Fibroblast of skin of abdomen (primary cell): ENCODE data around the gene MAP1B.
"Not testable (repeated sequence)": the region's sequence is repeated elsewhere in the genome, so short reads cannot be mapped to it uniquely, and the experiment has no call there.

Experiments used
- DNase-seq: peaks from one replicate; pipeline ENCODE4 v3.0.0-alpha.2; 2013

MAP1B gene

DNA sequence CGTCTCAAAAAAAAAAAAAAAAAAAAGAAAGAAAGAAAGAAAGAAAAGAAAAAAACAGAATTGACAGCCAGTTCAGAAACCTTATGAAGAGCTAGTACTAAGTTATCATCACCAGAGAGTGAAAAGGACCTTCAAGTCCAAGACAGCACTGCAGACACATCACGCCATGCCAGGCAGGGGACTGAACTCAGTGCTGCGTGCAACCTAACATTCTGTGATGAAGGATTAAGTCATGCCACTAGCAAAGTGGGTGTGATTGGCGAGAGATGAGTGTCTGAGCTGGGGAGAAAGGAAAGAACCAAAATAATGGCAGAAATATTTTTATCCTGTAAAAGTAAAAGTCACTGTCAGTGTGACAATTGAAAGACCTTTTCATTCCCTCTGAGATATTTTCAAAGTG lies 54.7 kb downstream of the MAP1B start:
- DNase-seq = no peak

GRCh38 chr5:72163349-72163983 lies 56.2 kb downstream of the MAP1B start:
- no peak for DNase-seq

DNA sequence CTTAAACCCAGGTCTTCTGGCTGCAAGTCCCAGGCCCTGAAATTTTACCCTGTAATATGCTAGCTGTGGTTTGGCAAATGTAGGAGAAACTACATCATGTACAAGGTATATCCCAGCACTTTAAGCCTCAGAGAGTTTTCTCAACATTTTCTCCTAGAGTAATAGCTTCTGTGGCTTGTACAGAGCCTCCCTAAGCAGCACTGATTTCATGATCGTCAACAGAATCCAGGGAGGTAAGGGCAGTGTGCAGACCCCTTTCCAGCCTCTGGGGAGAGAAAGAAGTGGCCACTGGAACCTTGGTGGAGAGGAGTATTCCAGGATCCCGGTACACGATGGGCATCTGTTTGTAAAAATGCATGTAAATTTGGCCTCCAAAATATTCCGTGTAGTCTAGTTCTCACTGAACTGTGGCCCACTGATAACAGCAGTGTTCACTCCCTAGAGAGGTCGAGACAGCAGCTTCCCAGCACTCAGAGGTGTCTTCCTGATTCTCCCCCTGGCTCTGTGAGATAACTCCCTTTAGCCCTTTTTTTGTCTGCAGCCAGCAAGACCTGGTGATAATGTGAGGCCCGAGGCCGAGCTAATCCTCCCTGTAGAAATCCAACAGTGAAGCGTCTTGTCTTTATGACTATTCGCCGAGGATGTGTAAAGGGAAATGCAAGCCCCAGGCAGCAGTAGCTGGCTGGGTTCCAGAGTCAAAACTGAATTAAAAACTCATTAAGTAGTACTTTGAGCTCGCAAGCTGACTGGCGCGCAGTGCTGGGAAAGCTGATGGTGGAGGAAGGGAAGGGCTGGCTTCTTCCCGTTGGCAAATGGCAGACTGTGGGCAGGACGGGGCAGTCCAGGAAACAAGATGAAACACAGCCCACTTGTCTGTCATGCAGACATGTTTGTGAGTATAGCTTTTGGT lies 59.0 kb downstream of the MAP1B start:
- peak; percentile 86 for DNase-seq

DNA sequence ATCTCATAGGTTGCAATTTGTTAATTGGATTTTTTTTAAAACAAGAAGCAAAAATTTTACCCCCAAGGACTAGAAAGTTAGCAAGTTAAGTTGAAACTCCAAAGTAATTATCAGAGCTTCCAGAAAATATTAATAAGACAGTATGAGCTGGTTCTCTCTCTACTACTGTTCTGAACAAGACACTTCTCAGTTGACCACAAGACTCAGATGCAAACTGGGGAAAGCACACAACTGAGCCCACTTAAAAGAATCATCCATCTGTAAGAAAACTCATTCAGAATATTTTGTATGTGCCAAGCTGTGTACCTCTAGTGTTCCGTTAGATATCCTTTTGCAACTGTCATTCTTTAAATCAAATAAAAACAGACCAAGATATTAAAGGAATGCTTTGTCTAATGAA lies 60.0 kb downstream of the MAP1B start:
- DNase-seq = no peak

DNA sequence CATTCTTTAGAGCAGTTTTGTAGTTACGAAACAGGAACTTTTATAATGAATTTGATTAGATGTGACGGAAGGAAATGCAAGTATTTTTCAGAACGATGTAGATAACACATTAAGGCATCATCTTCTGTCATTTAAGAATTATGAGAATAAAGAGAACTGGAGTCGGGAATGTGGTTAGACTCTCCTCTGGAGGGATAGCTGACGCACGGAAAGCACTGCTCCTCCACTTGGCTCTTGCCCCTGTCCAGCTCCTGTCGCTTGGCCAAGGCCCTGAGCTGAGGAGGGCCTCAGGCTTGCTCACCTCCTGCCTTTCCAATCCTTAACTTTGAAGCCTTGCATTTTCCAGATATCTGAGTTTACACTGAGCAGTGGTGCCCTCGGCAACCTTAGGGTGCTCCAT lies 60.5 kb downstream of the MAP1B start:
- DNase-seq = peak; percentile 62

DNA sequence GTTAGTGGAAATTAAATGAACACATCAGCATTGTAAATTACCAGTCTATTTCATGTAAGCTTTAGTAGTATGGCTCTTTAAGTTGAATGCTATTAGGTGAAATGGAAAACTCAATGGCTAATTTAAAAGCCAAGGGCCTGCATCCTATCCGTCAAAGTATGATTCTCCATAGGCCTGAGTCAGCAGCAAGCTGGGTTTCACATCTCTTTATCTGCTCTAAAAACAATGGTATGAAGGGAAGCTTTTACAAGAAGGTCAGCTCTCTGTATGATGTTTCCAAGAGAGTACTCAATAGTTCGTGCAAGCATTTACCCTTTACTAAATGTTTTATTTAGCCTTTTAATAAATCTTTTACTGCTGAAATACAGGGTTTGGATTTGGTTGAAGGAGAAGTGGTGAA lies 62.8 kb downstream of the MAP1B start:
- DNase-seq = no peak

DNA sequence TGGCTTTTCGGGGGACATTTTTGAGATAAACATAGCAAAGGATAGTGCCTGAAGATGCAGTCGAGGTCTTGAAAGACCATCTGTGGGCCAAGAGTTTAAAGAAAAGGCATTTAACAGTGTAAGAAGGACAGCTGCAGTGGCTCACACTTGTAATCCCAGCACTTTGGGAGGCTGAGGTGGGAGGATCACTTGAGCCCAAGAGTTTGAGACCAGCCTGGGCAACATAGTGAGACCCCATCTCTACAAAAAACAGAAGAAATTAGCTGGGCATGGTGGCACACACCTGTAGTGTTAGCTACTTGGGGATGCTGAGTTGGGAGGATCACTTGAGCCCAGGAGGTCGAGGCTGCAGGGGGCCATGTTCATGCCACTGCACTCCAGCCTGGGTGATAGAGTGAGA lies 63.9 kb downstream of the MAP1B start:
- not testable (repeated sequence) for DNase-seq

GRCh38 chr5:72171667-72172066 lies 64.4 kb downstream of the MAP1B start:
- no peak for DNase-seq

DNA sequence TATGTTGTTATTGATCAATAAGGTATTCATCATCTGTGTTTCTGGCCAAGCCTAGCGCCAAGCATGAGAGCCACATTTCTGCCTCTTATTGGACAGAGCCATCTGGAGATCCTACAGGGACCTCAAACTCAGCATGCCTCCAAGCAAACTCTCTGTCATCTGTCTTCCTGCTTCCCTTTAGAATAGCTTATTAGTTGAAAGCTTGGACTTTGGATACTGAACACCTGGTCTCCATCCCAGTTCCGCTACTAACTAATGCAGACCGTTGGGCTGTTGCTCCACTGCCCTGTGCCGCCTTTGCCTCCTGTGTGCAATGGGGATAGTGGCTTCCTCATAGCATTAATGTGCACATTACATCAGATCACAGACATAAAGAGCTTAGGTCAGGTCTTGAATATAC lies 65.5 kb downstream of the MAP1B start:
- DNase-seq = no peak

DNA sequence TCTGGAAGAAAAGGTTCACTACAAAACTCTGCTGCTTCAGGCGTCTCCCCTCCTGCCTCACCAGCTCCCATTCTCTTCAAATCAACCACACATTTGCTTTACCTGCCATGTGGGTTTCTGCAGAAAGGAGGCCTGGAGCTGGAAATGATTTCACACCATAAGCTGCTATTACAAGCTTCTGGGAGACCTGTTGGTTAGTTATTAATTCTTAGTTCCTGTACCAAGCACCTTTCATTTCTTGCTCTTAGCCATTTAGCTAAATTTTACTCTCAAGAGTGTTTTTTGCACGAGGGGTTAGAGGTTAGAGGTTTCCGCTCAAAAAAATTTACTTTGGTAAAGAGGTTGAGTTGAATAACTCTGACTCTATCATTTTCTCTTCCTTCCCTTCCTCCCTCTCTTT lies 70.3 kb downstream of the MAP1B start:
- no peak for DNase-seq

GRCh38 chr5:72179028-72179815 lies 71.9 kb downstream of the MAP1B start:
- peak; percentile 93 for DNase-seq

GRCh38 chr5:72179816-72180440 lies 72.7 kb downstream of the MAP1B start:
- DNase-seq = no peak

- no peak for DNase-seq
These were observed 73.7 kb downstream of the MAP1B start for GRCh38 chr5:72180925-72181324.

- no peak for DNase-seq
These were observed 75.4 kb downstream of the MAP1B start for GRCh38 chr5:72182686-72183085.

GRCh38 chr5:72183101-72183520 lies 75.8 kb downstream of the MAP1B start:
- no peak for DNase-seq

DNA sequence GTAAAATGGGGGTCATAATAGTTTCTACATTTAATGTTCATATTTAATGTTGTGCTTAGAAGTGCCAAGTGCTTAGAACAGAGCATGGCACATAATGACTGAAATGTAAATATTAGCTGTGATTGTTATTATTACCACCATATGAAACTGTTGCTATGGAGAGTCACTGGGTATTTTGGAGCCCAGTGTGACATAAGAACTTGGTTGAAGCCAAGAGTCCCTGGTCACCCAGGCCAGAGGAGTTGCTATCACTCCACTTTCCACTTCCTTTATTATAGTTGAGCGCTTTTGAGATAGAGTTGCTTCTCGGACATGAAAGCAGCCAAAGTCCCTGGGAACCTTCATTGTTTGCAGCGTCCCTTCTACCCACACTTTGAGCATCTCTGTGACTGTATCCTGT lies 77.1 kb downstream of the MAP1B start:
- no peak for DNase-seq

DNA sequence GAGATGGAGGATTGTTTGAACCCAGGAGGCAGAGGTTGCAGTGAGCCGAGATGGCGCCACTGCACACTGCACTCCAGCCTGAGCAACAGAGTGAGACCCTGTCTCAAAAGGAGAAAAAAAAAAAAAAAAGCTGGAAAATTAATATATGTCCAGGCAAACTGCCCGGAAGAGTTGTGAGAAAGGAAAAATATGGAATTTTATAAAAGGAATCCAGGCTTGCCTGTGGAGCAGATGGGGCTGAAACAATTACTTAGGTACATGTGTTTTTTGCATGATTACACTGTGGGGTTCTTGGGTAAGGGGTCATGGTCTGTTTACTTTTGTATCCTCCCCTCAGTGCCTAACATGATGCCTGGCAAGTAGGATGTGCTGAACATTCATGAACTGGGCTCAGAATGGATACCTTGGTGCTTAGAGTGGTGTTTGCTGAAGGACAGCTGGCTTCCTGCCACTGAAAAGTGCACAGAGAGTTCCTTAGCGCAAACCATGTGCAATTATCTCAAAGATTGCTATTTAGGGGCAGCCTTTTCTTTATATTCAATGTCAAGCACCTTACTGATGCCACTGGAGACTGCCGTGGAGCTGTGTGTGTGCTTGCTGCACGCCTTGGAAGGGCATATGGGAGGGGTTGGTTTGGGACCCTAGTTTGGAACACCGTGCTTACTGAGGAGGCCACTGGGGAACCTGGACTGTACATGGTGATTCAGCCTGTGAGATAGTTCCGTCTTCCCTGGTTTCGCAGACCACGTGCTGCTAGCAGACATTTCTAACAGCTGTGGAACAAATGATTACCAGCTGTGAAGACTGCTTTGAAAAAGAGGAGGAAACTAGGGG lies 78.4 kb downstream of the MAP1B start:
- DNase-seq = peak; percentile 88

DNA sequence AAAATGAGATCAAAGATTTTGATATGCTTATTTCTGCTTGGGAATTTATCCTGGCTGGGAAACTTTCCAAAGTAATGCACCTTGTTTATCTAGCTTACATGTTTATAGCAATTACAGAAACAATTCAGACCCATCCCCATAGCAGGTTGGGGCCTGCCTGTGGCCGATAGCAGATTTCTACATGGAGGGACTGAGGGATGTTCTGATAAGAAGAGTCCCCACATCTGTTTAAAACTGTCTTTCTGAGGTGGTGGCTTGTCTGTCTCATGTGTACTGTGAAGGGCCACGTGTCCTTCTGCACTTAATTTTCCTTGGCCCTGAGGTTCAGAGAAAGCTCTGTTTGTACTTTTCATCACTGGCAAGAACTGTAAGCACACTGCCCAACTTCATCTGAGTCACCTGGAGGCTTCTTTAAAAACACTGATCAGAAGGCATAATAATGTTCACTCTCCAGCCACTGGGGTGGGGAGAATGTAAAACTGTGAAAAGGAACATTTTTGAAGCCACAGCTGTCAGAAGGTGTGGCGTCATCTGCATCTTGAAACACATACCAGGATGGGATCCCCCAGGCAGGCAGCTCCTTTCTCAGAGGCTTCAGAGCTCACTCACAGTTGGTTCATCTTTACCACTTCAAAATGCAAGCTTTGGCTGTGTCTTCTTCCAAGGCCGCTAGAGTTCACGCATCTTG lies 80.3 kb downstream of the MAP1B start:
- DNase-seq = peak; percentile 45

DNA sequence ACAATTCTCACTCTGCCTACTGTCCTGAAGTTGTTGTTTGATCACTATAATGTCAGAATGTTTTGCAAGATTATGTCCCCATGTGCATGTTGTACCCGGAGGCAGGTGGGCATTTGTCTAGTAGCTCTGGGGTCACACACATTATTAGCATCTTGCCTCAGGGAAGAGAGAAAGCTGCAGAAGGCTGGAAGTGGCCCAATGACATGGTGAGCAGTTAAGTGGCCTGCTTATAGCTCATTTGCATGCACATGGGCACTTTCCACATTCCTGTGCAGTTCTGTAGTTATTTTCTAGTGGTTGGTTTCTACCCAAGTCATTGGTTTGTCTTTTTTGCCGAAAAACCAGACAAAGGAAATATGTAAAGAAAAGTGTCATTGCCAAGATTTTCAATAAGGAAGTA lies 80.9 kb downstream of the MAP1B start:
- DNase-seq = no peak

DNA sequence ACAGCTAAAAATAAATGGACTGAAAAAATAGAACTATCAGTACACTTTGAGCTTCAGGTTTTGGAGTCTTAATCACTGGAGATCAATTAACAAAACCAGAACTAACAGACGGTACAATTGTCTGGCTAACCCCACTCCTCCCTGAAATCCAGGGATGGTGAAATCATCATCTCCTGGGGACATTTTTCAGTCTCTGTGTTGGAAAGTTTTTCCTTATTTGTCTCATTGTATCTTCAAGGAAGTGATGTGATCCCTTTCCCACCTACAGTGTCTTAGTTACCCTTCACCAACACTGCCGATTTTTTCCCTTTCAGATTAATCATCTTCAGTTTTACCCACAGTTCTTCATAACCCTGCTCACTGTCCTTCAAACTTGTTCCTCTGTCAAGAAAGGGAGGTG lies 81.9 kb downstream of the MAP1B start:
- DNase-seq = no peak

GRCh38 chr5:72191404-72191803 lies 84.1 kb downstream of the MAP1B start:
- DNase-seq = no peak
